Loucy (cell line): ENCODE measurements around the gene TOX2.

Experiments used
- CTCF ChIP-seq: fragments of 200-600 bp; sonication (generic); conservative IDR thresholded peaks from 2 replicates; pipeline ENCODE4 v1.5.1; 2014; ENCODE audit warnings: mild to moderate bottlenecking, antibody characterized with exemption, low read length
- EZH2phosphoT487 ChIP-seq: fragments of 200-600 bp; IDR thresholded peaks from 2 replicates; pipeline ENCODE4 v1.6.1; 2018; ENCODE audit warnings: antibody characterized with exemption, mild to moderate bottlenecking, moderate library complexity, borderline replicate concordance

DNA sequence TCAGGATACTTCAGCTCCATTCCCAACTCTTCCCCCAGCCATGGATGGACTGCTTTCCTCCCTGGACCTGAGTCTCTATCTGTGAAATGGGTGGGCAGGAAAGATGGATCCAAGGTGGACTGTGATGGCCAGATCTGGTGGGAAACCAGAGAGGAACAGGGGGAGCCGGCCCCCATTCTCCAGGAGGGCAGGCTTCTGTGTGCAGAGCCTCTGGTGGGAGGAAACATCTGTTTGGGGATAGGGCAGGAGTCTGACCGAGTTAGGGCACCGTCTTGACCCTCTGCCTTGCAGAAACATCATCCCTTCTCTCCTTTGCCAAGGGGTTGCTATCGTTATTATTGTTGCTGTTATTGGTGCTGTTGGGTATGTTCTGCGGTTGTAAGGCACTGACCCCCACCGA is 91.5 kb downstream of the TOX2 start:
- no peak for TF ChIP-seq EZH2phosphoT487
- TF ChIP-seq CTCF = no peak
